NOMO-1 (cell line): ENCODE measurements around the gene LMAN2L.

Source experiments
- DNase-seq, 2 experiments: peaks; one replicate each; lab custom pipeline; 2025; ENCODE audit not compliant: unreplicated experiment in 2 of 2; lab: John Stamatoyannopoulos, UW

Gene LMAN2L, protein sequence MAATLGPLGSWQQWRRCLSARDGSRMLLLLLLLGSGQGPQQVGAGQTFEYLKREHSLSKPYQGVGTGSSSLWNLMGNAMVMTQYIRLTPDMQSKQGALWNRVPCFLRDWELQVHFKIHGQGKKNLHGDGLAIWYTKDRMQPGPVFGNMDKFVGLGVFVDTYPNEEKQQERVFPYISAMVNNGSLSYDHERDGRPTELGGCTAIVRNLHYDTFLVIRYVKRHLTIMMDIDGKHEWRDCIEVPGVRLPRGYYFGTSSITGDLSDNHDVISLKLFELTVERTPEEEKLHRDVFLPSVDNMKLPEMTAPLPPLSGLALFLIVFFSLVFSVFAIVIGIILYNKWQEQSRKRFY

DNA sequence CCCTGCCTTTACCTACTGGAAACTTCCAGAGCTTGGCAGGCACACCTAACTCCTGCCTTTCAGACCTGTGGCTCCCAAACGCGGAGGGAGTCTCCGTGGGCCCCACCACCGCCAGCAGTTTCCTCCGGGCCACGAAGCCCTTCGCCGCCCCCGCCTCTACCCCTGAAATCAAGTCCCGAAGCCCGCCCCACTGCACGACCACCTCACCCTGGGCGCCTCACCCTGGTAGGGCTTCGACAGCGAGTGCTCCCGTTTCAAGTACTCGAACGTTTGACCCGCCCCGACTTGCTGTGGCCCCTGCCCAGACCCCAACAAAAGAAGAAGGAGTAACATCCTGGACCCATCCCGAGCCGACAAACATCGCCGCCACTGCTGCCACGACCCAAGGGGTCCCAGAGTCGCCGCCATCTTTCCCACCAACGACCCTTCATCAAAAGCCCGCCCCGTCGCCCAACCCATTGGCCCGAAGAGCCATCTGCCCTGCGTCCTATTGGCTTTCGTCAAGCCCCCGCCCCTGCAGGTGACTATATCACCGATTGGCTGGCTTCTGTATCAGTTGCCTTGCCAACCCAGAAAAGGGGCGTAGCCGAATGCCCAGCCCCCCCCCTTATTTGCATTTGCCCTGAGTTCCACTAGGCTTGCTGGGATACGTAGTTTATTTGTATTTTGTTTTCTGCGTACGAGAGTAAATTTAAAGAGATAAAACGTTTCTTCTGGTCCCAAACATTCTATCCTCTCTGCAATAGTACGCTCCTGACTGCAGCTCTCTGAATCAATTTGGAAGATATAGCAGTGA lies at the start of gene LMAN2L:
Gene LMAN2L (minus strand): TSS at position 432 of the 796 bp plus-strand sequence. CDS start 24 bp downstream, at position 408.
- DNase-seq, result peak; percentile 96 to 98

DNA sequence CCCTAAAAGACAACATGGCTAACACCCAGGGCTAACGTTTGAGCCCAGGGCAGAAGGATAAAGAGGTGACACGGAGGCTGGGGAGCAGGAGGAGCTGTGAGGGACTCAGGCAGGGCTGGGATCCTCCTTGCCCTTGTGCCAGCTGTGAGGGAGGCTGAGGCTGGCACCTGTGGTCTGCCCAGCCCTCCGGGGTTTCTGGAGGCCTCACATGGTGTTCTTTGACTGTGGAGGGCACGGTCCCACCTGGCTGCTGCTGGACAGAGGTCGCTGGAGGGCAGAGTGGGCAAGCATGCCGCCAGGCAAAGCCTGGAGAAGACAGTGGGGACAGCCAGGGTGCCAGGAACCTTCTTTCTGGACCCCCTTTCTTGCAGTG lies 49.4 kb upstream of the LMAN2L start:
- no peak for DNase-seq

DNA sequence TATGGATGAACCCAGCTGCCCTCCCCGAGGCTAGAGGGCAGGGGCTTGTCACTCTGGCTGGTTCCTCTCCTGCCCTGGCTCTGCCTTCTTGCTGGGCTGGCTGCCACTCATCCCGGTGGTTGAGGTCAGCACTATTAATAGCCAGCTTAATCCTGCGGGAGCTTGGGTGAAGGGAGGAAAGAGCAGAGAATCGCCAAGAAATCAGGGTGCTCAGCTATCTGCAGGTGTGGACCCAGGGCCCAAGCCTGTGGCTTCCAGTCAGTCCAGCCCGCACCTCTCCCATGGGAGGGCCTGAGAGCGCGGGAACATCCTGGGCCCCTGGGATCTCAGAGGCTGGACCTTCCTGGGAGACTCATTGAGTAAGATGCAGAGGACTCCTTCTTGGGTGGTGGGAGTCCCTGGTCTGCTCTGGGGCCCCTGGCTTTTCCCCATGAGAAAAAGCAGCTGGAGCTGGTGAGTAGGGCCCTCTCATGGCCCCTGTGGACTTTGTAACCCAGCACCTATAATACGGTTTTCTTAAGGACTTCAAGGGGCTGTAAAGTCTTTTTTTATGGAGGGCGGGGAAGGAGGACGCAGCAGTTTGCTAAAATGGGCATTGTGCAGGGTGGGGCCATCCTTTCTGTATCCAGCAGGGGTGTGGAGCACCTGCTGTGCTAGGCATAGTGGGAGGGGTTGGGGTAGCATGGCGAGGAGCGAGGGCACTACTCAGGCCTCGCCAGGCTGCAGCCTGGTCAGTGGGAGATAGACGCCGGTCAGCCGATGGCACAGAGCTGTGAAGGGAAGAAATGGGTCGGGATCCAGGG lies 48.8 kb upstream of the LMAN2L start:
- DNase-seq, result no peak

DNA sequence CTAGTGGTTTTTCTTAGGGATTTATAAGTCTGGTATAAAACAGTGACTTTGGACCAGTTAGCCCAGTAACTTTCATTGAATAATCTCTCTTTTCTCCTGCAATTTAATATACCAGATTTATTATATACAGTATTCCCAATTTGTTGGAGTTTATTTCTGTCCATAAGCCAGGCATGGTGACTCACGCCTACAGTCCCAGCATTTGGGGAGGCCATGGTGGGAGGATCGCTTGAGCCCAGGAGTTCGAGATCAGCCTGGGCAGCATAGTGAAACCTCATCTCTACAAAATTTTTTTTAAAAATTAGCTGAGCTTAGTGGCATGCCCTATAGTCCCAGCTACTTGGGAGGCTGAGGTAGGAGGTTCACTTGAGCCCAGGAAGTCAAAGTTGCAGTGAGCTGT lies 47.5 kb upstream of the LMAN2L start:
- no peak for DNase-seq

- no peak for DNase-seq
Observed at GRCh38 chr2:96783388-96783787, 43.5 kb upstream of the LMAN2L start.

GRCh38 chr2:96775160-96775559 lies 35.3 kb upstream of the LMAN2L start:
- no peak for DNase-seq

DNA sequence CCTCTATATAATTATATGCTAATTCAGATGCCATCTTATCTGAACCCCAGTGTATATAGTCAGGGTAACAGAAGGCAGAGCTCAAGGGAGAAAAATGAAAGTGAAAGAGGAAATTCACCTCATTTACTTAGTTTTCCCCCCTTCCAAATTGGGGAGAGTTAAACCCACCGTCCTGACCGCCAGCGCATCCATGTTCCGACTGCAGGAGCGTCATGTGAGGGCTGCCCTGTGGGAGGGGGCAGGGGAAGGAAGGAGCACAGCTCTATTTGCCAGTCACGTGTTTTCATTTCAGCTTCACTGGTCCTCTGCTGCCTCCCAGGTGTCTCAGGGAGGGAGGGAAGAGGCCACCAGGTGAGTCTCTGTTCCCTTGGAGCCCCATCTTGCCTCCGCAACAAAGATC lies 34.1 kb upstream of the LMAN2L start:
- DNase-seq, result peak in 1 of 2 experiments; percentile 40

GRCh38 chr2:96772903-96773671 lies 33.2 kb upstream of the LMAN2L start:
- DNase-seq, result no peak

DNA sequence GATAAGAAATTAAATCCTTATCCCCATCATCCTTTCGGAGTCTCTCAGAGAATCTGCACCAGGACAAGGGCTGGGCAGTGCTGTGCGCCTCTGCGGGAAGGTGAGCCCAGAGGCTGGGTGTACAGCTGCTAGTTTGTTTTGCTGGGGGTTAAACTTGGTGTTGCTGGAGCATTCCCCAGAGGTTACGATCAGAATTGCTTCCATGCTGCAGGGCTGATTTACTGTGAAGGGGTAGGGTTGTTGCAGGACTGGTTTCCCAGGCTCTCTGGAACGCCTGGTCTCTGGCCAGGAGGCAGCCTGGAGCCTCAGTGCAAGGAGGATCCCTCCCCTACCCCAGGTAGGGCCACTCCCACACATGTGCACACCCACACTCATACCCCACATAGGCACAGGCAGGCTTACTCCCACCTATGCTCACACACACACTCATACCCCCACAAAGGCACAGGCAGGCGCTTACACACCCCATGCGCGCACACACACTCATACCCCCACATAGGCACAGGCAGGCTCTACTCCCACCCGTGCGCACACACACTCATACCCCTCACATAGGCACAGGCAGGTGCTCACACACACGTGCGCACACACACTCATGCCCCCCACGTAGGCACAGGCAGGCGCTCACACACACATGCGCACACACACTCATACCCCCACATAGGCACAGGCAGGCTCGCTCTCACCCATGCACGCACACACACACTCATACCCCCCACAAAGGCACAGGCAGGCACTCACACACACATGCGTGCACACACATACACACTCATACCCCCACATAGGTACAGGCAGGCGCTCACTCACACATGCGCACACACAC lies 32.1 kb upstream of the LMAN2L start:
- no peak for DNase-seq

- no peak for DNase-seq
Observed at GRCh38 chr2:96770442-96771202, 30.8 kb upstream of the LMAN2L start.

DNA sequence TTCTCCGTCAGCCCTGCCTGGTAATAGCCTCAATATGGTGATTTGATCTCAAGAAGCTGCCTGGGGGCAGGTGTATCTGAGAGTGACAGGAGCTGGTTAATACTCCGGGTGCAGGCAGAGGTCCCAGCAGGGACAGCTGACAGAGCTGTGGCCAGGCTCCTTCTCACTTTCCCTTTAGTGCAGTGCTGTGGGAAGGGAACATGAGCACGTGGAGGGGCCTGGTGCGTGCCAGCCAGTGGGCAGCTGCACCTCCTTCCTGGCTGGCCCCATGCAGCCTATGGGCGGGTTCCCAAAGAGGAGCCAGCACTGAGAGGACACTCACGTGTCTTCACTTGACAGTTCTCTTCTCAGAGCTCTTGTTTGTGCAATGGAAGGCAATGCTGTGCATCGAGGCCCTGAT lies 29.9 kb upstream of the LMAN2L start:
- no peak for DNase-seq

GRCh38 chr2:96768083-96768561 lies 28.3 kb upstream of the LMAN2L start:
- DNase-seq, result no peak

DNA sequence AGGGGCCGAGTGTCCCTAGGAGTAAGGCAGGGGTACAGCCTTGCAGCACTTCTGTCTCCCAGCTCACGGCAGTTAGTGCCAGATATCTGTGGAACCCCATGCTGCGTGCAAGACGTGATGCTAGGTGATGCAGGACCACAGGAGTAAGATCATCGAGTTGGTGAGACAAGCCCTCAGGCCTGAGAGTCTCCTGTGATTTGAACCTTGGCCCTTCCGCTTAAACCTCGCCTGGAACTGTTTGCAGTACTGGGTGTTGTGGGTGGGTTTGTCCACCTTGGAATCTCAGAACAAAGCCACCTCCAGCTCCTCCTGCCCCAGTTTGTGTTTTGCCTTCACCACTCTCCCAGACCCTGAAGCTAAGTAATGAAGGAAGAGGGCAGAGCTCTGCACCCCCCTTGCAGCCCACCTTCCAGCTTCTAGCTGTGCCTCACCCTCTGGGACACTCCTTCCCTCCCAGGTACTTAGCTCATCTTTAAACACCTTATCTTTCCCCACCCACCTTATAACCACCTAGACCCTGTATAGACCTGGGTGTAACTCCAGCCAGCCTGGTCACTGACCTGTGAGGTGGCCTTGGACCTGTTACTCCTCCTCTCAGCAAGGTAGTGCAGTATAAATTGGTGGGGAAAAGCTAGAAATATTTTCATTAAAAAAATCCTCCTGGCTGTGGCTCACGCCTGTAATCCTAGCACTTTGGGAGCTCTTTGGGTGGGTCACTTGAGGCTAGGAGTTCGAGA lies 27.4 kb upstream of the LMAN2L start:
- no peak for DNase-seq

- peak; percentile 69 to 78 for DNase-seq
Observed at GRCh38 chr2:96764253-96764637, 24.4 kb upstream of the LMAN2L start.

DNA sequence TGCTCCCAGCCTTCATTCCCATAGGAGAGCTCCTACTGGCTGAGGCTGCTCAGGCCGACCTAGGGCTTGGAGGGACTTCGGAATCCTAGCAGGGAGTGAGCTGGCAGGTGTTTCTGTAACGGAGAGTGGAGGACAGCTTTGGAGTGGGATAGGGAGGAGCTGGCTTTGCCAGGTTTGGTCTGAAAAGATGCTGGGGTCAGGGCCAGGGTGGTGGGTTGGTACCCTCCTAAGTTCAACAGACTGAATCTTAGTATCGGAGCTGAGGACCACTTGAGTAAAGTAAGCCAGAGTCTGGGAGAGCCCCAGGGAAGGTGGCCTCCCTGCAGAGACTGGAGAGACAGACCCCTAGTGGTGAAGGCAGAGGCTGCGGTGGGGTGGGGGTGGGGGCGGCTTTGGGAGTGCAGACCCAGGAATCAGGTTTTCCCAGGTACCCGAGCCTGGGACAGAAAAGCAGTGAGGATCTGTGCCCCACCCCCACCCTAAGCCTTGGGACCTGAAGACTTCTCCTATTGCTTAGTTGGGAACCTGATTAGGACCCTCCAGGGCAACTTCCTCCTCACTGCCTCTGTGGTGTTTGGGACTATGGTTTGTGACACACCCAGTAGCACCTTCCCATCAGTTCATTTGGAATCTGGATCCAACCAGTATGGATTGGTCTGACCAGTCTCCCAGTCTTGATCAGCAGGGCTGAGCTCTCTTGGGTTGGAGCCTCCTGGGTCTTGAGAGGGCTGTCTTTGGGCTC lies 23.8 kb upstream of the LMAN2L start:
- no peak for DNase-seq

DNA sequence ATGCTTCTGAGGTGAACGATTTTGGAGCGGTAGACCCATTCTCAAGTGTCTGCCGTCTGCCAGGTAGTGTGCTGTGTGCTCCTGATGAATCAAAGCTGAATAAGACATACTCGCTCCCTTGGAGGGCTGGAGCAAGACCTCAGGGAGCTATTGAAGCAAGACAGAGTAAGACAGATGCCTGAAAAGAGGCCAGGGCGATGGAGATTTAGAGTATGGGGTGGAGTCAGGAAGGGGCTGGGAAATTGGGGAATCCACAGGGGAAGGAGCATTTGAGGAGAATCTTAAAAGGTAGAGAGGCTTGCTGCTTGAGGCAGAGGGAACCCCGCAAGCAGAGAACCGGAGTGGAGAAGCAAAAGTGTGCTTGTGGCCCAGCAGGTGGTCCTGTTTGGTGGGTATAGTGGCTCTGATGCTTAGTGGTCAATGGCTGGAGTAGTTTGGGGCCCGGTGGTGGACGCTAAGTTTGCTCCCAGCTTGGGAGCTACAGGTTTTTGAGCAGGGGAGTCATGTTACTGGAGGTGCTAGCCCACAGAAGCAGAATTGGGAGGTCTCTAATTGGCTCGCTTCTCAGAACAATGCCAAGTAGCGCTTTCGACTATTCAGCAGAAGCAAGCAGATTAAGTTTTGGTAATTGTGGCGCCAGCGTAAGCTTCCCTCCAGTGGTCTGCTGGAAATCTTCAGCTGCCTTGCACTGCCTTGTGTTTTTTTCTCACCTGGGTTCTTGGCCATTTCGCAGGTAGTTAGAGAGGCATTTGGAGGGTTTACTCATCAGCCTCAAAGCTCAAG lies 22.9 kb upstream of the LMAN2L start:
- no peak for DNase-seq
